Measurements from ENCODE around the gene ACSF3.

Gene ACSF3

DNA sequence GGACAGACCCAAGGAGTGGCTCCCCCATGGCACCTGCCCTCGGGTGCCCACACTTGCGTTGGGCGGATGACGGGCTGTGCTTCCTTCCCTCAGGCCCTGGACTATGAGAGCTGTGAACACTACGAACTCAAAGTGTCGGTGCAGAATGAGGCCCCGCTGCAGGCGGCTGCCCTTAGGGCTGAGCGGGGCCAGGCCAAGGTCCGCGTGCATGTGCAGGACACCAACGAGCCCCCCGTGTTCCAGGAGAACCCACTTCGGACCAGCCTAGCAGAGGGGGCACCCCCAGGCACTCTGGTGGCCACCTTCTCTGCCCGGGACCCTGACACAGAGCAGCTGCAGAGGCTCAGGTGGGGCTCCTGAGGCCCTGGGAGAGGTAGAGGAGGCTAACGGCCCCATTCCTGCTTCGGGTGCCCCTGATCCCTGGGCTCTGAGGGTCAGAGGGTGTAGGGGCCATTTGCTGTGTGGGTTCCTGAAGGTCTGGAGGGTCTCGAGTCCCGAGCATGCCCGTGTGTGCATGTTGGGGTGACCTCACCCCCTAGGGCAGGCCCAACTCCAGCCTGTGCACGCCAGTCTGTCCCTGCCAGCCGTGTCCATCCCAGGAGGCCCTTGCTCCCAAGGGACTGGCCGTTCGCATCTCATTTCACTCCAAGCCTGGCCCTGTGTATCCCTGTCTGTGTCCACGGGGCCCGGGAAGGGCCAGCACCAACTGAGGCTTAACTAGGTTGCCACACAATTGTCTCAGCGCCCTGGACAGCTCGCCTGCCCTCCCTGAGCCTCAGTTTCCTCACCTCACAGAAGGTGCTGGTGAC is 96.7 kb downstream of the ACSF3 start:
- DNase-seq (ENCODE audit: low spot score), result no peak

DNA sequence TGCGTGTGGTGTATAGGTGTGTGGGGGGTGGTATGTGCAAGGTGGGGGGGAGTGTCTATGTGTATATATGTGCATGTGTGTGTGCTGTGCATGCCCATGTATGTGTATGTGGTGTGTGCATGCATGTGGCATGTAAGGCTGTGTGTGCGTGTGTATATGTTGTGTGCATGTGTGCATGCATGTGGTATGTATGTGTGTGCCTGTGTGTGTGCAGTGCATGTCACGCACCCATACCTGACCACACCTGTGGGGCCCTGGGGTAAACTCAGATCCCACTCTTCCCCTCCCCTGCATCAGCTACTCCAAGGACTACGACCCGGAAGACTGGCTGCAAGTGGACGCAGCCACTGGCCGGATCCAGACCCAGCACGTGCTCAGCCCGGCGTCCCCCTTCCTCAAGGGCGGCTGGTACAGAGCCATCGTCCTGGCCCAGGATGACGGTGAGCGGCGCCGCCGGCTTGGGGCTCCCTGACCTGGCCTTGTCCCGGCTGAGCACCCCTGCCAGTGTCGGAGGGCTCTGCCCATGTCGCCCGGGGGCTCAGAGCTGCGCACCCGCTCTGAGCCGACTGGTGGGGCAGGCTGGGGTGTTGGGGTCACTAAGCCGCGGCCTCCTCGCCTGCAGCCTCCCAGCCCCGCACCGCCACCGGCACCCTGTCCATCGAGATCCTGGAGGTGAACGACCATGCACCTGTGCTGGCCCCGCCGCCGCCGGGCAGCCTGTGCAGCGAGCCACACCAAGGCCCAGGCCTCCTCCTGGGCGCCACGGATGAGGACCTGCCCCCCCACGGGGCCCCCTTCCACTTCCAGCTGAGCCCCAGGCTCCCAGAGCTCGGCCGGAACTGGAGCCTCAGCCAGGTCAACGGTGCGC is 97.6 kb downstream of the ACSF3 start:
- DNase-seq (ENCODE audit: low spot score), result no peak

DNA sequence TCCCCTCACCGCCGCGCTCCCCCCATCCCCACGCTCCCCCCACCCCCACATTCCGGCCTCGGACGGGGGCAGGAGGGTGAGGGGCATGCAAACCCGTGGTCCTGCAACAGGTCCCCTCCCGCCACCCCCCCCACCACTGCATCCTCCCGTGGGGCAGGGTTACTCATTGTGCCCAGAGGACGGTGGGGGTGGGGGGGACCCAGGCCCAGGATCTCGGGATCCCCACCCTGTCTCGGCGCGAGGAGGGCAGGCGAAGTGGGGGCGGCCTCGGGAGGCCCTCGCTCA is 98.2 kb downstream of the ACSF3 start:
- no peak for DNase-seq (ENCODE audit: low spot score)

DNA sequence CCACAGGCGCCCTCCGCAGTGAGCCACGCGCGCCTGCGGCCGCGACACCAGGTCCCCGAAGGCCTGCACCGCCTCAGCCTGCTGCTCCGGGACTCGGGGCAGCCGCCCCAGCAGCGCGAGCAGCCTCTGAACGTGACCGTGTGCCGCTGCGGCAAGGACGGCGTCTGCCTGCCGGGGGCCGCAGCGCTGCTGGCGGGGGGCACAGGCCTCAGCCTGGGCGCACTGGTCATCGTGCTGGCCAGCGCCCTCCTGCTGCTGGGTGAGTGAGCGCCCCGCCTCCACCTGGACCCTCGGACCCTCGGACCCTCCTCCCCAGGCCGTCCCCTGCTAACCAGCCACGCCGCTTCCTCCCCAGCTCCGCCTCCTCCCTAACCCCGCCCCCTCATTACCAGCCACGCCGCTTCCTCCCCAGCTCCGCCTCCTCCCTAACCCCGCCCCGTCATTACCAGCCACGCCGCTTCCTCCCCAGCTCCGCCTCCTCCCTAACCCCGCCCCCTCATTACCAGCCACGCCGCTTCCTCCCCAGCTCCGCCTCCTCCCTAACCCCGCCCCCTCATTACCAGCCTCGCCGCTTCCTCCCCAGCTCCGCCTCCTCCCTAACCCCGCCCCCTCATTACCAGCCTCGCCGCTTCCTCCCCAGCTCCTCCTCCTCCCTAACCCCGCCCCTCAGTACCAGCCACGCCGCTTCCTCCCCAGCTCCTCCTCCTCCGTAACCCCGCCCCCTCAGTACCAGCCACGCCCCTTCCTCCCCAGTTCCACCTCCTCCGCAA is 98.7 kb downstream of the ACSF3 start:
- DNase-seq (ENCODE audit: low spot score), result peak; percentile 70

DNA sequence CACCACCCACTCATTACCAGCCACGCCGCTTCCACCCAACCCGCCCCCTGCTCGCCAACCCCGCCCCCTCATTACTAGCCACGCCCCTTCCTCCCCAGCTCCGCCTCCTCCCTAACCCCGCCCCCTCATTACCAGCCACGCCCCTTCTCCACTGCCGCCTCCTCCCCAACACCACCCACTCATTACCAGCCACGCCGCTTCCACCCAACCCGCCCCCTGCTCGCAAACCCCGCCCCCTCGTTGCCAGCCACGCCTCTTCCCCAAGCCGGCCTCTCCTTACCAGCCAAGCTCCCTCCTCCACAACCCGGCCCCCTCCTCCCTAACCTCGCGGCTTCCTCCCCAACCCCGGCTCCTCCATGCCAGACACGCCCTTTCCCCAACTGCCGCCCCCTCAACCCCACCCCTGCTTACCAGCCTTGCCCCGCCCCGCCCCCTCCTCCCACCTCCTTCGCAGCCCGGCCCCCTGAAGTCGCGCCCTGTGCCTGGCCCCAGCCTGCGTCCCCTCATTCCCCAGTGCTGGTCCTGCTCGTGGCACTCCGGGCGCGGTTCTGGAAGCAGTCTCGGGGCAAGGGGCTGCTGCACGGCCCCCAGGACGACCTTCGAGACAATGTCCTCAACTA is 99.4 kb downstream of the ACSF3 start:
- DNase-seq (ENCODE audit: low spot score), result peak; percentile 43

DNA sequence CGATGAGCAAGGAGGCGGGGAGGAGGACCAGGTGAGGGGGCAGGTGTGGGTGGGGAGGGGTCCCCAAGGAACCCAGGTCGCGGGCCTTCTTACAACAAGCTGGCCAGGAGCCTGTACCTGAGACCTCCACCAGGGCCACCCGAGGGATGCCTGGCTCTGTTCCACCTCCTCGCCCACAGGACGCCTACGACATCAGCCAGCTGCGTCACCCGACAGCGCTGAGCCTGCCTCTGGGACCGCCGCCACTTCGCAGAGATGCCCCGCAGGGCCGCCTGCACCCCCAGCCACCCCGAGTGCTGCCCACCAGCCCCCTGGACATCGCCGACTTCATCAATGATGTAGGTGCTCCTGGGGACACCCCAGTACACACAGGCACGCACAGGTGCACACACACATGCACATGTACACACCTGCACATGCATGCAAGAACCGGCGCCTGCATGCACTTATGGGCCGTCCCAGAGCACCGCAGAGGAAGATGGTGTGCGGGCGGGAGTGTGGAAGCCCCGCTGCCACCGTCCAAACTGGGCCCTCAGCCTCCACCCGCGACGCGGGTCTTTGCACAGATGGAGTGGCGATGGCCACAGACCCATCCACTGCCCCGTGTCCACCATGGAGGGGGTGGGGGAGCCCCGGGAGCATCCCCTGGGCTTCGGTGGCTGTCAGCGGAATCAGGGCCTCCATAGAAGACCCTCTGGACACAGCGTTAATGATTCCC is 100.1 kb downstream of the ACSF3 start:
- no peak for DNase-seq (ENCODE audit: low spot score)

DNA sequence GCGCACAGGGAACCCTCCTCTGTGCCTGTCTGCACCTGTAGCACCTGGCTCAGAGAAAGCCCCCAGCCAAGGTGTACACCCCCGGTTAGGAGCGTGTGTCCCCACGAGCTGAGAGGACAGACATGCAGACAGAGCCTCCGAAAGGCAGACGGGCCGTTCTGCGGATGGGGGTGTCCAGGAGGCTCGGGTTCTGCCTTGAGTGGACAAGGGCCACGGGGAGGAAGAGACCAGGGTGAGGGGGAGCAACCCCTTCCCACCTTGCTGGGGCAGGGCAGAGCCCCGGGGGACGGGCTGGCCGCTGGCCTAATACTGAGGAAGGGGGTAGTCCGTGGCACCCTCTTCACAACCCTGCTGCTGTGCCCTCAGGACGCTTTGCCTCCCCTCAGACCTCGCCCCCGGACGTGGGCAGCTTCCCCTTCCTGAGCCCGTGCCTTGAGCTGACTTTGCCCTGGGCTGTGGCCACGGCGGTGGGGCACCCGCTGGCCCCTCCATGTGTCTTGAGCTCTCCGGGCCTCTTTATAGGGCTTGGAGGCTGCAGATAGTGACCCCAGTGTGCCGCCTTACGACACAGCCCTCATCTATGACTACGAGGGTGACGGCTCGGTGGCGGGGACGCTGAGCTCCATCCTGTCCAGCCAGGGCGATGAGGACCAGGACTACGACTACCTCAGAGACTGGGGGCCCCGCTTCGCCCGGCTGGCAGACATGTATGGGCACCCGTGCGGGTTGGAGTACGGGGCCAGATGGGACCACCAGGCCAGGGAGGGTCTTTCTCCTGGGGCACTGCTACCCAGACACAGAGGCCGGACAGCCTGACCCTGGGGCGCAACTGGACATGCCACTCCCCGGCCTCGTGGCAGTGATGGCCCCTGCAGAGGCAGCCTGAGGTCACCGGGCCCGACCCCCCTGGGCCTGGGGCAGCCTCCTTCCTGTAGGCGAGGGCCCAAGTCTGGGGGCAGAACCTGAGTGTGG is 101.0 kb downstream of the ACSF3 start:
- no peak for DNase-seq (ENCODE audit: low spot score)

DNA sequence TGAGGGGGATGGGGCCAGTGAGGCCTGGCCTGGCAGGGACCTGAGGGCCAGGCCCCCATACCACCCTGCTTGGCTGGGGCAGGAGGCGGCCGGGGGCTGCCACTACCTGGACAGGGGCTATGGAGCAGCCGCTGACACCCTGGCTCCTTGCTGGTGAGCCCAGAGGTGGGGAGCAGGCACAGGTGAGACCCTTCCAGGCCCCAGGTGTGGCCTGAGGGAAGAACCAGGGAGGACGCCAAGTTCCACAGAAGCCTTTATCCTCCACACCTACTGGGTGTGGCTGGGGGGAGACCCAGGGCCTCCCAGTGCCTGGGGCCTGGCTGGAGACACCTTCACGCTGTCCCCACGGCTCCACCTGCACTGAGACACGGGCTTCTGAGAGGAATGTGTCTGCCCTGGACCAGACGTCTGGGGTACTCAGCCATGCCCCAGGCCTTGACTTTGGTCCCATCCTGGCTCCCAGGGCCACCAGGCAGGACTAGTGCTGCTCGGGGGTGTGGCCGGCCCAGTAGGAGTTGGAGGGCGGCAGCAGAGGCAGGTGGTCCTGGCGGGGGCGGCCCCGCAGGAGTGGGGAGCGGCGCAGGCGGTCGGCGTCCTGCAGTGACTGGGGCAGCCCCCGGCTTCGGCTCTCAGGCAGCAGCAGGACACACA is 102.0 kb downstream of the ACSF3 start:
- DNase-seq (ENCODE audit: low spot score), result no peak

DNA sequence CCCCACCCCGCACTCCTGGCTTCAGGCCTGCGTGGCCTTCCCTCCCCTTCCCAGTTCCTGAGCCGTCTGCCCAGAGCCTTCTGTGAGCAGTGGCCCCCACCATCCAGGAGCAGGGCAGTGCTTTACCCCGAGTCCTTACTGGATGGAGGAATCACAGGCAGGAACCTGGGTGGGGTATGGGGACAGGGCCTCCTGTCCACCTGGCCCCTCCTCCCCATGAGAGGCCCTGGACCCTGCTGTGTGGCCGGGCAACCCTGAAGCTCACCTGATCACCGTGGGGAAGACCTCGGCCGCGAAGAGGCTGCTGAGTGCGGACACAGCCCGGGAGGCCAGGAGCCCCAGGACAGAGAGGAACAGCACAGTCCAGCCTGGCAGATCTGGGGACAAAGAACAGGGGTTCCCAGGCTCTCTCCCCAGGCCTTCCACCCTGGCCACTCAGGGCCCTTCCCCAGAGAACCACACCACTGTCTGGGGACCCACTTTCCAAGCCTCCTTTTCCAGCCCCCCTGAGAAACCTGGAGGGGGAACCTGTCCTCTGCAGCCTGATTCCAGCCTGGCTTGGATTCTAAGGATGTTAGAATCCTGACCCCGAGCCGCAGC is 103.5 kb downstream of the ACSF3 start:
- no peak for DNase-seq (ENCODE audit: low spot score)

DNA sequence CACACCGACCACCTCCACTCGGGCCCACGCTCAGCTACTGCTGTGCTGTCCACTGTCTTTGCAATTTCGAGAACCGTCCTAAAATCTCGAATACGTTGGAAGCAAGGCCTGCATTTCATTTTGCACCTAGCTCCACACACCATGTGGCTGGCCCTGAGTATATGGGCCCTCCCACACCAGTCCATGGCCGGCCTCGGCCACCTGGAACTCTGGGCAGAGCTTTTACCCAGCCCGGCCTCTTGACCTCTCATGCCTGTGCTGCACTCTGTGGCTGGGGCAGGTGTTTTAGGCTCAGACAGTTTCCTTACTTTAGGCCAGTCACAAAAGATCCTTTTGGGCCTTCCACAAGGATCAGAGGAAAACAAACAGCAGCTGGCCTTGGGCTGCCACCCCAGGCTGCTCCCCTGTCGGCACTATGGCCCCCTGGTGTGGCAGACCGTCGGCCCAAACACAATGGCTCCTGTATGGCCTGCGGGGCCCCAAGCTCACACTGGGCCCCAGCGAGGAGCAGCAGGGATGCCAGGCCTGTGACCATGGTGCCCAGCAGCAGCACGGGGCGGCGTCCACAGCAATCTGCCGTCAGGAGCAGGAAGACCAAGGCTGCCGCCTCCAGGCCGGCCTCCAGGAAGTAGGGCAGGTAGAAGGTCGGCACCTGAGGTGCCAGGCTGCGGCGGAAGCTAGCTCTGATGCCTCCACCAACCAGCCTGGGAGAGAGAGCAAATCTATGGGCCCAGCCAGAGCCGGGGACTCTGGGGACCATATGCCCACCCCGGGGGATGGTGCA is 104.2 kb downstream of the ACSF3 start:
- DNase-seq (ENCODE audit: low spot score), result no peak

DNA sequence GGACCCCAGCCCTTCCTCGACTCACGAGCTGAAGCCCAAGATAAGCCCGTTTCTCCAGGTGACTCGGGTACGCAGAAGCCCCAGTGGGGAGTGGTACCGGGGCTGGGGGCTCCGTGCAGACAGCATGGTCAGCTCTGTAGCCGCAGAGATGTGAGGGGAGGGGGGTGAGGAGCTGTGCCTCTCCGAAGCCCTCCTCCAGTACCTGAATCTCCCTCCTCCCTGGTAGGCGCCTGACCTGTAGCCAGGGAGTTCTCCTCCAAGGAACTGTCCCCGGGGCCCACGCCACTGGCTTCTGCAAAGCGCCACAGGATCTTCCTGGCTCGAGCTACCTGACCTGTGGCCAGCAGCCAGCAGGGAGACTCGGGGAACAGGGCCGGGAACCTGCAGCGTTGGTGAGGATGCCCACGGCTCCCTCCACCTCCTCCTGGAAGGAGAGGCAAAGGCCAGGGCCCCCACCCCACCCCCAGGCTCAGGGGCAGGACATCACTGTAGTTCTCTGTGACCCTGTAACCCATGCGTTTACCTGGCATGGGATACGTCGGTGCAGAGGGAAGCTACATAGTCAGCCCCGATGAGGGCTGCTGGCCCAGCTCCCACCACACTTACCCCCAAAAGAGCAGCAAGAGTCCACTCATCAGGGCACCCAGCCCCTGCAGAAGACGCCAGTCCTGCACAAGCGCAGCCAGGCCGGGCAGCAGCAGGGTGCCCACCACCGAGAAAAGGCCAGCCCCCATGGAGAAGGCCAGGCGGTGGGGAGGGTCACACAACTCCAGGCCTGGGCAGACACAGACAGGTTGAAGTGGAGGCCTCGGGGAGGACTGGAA is 105.0 kb downstream of the ACSF3 start:
- DNase-seq (ENCODE audit: low spot score), result no peak

DNA sequence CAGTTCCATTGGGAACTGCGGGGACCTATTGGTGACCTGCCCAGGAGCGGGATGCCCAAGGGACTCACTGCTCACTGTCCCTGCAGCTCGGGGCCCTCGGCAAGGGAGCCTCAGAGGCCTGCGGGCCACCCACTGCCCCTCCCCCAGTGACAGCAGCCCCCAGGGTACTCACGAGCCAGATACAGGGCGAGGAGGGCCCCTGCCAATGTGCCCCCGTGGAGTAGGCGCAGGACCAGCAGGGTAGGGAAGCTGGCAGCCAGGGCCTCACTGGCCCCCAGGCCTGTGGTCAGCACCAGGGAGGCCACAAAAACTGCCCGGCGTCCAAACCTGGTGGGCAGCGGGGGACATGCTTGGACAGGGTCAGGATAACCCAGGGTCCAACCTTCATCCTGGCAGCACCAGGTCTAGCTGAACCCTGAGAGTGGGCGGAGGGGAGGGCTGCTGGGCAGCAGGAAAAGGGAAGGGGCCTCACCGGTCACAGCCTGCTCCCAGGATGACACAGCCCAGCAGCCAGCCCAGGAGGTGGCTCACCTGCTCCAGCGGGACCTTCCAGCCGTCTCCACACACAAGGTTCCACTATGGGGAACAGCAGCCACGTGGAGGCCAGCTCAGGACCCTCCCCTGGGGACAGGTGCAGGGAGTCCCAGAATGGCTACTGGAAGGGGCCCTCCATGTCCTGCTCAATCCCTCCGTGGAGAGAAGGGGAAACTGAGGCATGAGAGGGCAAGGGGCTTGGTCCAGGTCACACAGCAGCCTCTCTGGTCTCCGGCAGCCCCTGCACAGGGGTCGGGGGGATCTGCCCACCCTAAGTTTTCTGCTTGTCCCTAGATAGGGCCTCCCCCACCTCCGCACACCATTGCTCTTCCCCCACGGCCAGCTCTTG is 105.8 kb downstream of the ACSF3 start:
- no peak for DNase-seq (ENCODE audit: low spot score)

DNA sequence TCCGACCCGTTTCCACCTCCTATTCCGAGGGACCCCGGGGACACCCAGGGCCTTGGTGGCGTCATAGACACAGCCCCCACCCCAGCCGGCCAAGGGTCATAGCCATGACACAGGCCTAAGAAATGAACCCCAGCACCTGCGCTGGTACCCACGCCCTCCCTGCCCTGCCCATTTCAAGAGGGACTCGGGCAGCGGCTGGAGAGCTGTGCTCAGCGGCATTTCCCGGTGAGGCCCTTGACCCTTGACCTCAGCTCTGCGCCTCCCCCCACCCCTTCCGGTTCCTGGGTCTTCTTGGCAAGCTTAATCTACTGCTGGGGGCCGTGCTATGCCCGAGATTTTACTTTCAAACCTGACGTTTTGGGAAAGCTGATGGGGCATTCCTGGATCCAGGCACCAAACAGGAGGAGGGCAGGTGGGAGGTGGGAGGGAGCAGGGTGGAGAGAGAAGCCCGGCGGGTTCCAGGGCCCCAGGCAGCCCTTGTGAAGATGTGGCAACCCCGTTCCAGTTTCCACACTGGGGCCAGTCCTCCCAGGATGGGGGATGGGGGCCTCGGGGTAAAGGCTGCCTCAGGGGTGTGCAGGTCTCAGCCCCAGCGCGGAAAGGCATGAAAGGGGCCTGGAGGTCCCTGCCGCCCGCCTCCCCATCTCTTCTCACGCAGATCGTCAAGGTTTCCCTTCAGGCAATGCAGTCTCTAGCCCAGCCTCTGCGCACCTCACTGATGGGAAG is 106.6 kb downstream of the ACSF3 start, which contains the start of gene SLC22A31:
TSS of gene SLC22A31 (minus strand) at position 414 of the 726 bp plus-strand sequence. CDS start at position 378, 36 bp downstream.
- DNase-seq (ENCODE audit: low spot score), result no peak

DNA sequence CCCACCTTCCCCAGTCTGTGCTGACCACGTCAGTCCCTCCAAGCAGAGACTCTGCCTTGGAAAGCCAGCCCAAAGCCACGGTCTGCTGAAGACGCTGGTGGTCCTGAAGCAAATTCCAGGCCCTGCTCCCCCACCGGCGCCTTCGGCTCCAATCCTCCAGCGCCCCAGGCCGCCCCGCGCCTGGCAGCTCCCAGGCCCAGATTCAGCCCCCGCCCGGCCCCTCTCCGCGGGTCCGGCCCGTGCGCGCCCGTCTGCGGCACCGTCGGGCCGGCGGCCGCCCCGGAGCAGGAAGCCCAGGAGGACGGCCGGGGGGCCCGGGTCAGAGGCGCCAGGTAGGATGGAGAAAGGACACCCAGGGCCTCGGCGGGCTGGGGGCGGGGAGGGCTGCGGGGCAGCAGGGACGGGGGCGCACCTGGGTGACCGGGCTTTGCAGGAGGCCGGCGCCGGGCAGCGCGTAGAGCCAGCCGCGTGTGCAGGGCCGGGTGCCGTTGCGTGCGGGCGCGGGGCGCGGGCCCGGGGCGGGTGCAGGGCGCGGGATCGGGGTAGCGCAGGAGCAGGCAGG is 107.3 kb downstream of the ACSF3 start:
- no peak for DNase-seq (ENCODE audit: low spot score)
